Measurements from ENCODE around the gene NANOGP8.
"Not testable (repeated sequence)": the region's sequence is repeated elsewhere in the genome, so short reads cannot be mapped to it uniquely, and the experiment has no call there.

The NANOGP8 gene, protein sequence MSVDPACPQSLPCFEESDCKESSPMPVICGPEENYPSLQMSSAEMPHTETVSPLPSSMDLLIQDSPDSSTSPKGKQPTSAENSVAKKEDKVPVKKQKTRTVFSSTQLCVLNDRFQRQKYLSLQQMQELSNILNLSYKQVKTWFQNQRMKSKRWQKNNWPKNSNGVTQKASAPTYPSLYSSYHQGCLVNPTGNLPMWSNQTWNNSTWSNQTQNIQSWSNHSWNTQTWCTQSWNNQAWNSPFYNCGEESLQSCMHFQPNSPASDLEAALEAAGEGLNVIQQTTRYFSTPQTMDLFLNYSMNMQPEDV

GRCh38 chr15:35085176-35085919 lies at the start of gene NANOGP8:
TSS of gene NANOGP8 (minus strand) at chr15:35085295. CDS start at chr15:35085110, 185 bp downstream.
- ChIA-PET POLR2A (ENCODE audit: low non-redundant PET) (interaction anchor here (0.6 kb wide), 1 partner anchor 22 kb away, joined by 3 read pairs; no protein-coding TSS in a partner anchor), CTCF (interaction anchor here (0.7 kb wide), 1 partner anchor 204 kb away, joined by 7 read pairs; no protein-coding TSS in a partner anchor)
- DNase-seq (ENCODE audit: low spot score); H3K27ac ChIP-seq: not testable (repeated sequence)

DNA sequence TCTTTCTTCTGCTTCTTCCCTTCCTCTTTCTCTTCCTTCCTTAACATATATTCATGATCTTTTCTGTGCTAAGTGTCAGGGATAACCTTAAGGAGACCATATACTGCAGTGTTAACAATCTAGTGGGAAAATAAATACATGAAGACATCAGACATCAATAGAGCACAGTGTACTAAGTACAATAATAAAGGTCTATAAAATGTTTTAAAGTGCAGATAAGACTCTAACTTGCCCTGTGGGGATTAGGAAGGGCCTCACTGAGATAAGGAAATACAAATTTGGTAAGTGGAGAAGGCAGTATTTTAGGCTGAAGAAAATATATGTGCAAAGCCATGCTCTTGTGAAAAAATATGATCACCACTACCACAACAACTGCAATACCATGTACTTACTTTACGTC lies 49.2 kb upstream of the NANOGP8 start:
- DNase-seq (ENCODE audit: low spot score) = no peak
- CTCF ChIA-PET = no interaction called here
- TF ChIP-seq, protein P1, sequence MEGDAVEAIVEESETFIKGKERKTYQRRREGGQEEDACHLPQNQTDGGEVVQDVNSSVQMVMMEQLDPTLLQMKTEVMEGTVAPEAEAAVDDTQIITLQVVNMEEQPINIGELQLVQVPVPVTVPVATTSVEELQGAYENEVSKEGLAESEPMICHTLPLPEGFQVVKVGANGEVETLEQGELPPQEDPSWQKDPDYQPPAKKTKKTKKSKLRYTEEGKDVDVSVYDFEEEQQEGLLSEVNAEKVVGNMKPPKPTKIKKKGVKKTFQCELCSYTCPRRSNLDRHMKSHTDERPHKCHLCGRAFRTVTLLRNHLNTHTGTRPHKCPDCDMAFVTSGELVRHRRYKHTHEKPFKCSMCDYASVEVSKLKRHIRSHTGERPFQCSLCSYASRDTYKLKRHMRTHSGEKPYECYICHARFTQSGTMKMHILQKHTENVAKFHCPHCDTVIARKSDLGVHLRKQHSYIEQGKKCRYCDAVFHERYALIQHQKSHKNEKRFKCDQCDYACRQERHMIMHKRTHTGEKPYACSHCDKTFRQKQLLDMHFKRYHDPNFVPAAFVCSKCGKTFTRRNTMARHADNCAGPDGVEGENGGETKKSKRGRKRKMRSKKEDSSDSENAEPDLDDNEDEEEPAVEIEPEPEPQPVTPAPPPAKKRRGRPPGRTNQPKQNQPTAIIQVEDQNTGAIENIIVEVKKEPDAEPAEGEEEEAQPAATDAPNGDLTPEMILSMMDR (conservative IDR thresholded peaks at IDR 0.05; ENCODE audit: low read depth) = no peak
- no peak overlapping the region for H3K27ac ChIP-seq
- POLR2A ChIA-PET (ENCODE audit: low non-redundant PET) = no interaction called here

- POLR2A ChIA-PET (ENCODE audit: low non-redundant PET) = no interaction called here
- CTCF ChIA-PET = no interaction called here
- TF ChIP-seq, protein P1 (conservative IDR thresholded peaks at IDR 0.05; ENCODE audit: low read depth) = no peak
- no peak for DNase-seq (ENCODE audit: low spot score)
- H3K27ac ChIP-seq = no peak overlapping the region
Measured at GRCh38 chr15:35130245-35130644, 45.1 kb upstream of the NANOGP8 start.

GRCh38 chr15:35129361-35129760 lies 44.3 kb upstream of the NANOGP8 start:
- CTCF ChIA-PET = no interaction called here
- H3K27ac ChIP-seq = no peak overlapping the region
- POLR2A ChIA-PET (ENCODE audit: low non-redundant PET) = no interaction called here
- TF ChIP-seq, protein P1 (conservative IDR thresholded peaks at IDR 0.05; ENCODE audit: low read depth) = no peak
- DNase-seq (ENCODE audit: low spot score) = no peak

DNA sequence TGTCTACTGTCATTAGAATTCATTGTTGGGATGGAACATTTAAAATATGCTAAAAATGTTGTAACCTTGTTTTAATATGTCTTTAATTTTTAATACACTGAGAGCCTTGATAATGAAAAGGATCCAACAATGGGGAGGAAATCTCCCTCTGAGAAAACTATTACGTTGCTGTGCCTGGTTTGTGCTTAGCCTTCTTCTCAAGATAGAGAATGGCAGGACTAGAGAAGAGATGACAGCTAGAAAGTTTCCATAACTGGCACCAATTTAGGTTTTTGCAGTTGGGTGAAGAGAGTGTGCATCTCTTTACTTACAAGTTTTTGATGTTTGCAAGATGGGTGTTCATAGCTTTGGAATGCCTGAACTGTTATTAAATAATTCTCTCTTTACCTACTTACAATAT lies 42.6 kb upstream of the NANOGP8 start:
- H3K27ac ChIP-seq = no peak overlapping the region
- CTCF ChIA-PET = interaction anchor here (1.3 kb wide), 1 partner anchor 10 kb away, joined by 4 read pairs; no protein-coding TSS in a partner anchor
- POLR2A ChIA-PET (ENCODE audit: low non-redundant PET) = no interaction called here
- DNase-seq (ENCODE audit: low spot score) = no peak
- TF ChIP-seq, protein P1 (conservative IDR thresholded peaks at IDR 0.05; ENCODE audit: low read depth) = no peak

- POLR2A ChIA-PET (ENCODE audit: low non-redundant PET) = no interaction called here
- DNase-seq (ENCODE audit: low spot score) = no peak
- CTCF ChIA-PET = no interaction called here
- TF ChIP-seq, protein P1 (conservative IDR thresholded peaks at IDR 0.05; ENCODE audit: low read depth) = no peak
- no peak overlapping the region for H3K27ac ChIP-seq
Measured at GRCh38 chr15:35126236-35126635, 41.1 kb upstream of the NANOGP8 start.

GRCh38 chr15:35123743-35124142 lies 38.6 kb upstream of the NANOGP8 start:
- TF ChIP-seq, protein P1 (conservative IDR thresholded peaks at IDR 0.05; ENCODE audit: low read depth) = no peak
- ChIA-PET POLR2A (ENCODE audit: low non-redundant PET) (no interaction called here), CTCF (no interaction called here)
- DNase-seq (ENCODE audit: low spot score) = no peak
- H3K27ac ChIP-seq = no peak overlapping the region

Measured in RWPE1 (cell line).